Naive B cell (primary cell): ENCODE results near the gene XAB2. TPM values are rescaled to one million over a fixed set of nuclear protein-coding genes. Genes with fewer than 3 reads are reported as not detected.

Experiments
- polyA plus RNA-seq, 6 donors: library from polyadenylated mRNA; unstranded; fragments of 300-500 nt; fragmentation: Illumina TruSeq; gene quantifications; one replicate each; pipeline ENCODE4 v1.2.3, GENCODE V29; 2021; ENCODE audit warnings: low read depth in 6 of 6

The XAB2 gene
- polyA plus RNA-seq, 6 donors from 2014 or later, result 3.2 to 21.7 (median 8.9) TPM

Other genes with a start within 250 kb of the XAB2 start
- gene PEX11G, start 140.5 kb downstream of the XAB2 start, polyA plus RNA-seq, result 1 to 10 TPM in 3 of 6 donors, under 1 TPM in 3; 0.52 to 4.4 (median 1.2) TPM
- 1 to 10 TPM in 5 of 6 donors, under 1 TPM in 1; 0.94 to 3.5 (median 1.6) TPM for gene ZNF358, start 113.4 kb downstream of the XAB2 start, polyA plus RNA-seq
- gene MCOLN1, start 106.9 kb downstream of the XAB2 start, polyA plus RNA-seq, result 1 to 10 TPM; 5.0 to 8.9 (median 6.7) TPM
- gene PNPLA6, start 93.8 kb downstream of the XAB2 start, polyA plus RNA-seq, result 1 to 10 TPM; 4.1 to 9.6 (median 6.6) TPM
- gene CAMSAP3, start 33.7 kb downstream of the XAB2 start, polyA plus RNA-seq, result under 1 TPM in 2 of 6 donors, not detected in 4; 0.06 to 0.08 TPM
- gene PET100, start 248 bp upstream of the XAB2 start, polyA plus RNA-seq, result 100 to 1,000 TPM; 195 to 441 (median 254) TPM
- under 1 TPM in 4 of 6 donors, not detected in 2; 0.64 to 0.76 (median 0.70) TPM for gene PCP2, start 4.2 kb upstream of the XAB2 start, polyA plus RNA-seq
- gene STXBP2, start 7.6 kb upstream of the XAB2 start, polyA plus RNA-seq, result 10 to 100 TPM; 71.0 to 86.2 (median 79.5) TPM
- not detected for gene RETN, start 39.5 kb upstream of the XAB2 start, polyA plus RNA-seq
- under 1 TPM in 2 of 6 donors, not detected in 4; 0.39 to 0.58 TPM for gene MCEMP1, start 47.5 kb upstream of the XAB2 start, polyA plus RNA-seq
- 100 to 1,000 TPM; 171 to 260 (median 224) TPM for gene TRAPPC5, start 51.3 kb upstream of the XAB2 start, polyA plus RNA-seq
- 100 to 1,000 TPM; 613 to 938 (median 691) TPM for gene FCER2, start 72.6 kb upstream of the XAB2 start, polyA plus RNA-seq
- gene CLEC4G, start 102.6 kb upstream of the XAB2 start, polyA plus RNA-seq, result 1 to 10 TPM; 1.4 to 3.2 (median 1.8) TPM
- not detected for gene CD209, start 118.0 kb upstream of the XAB2 start, polyA plus RNA-seq
- under 1 TPM in 3 of 6 donors, not detected in 3; 0.17 to 0.41 (median 0.21) TPM for gene CLEC4M, start 133.7 kb upstream of the XAB2 start, polyA plus RNA-seq
- gene EVI5L, start 200.7 kb upstream of the XAB2 start, polyA plus RNA-seq, result 1 to 10 TPM in 5 of 6 donors, under 1 TPM in 1; 0.63 to 4.0 (median 1.6) TPM
- under 1 TPM in 1 of 6 donors, not detected in 5; 0.05 TPM for gene PRR36, start 244.8 kb upstream of the XAB2 start, polyA plus RNA-seq